ENCODE data around the gene SV2C.
A peak's percentile ranks its signal among the peaks of the same experiment; 100 is the strongest.
"Not testable (repeated sequence)": the region's sequence is repeated elsewhere in the genome, so short reads cannot be mapped to it uniquely, and the experiment has no call there.

The SV2C gene

DNA sequence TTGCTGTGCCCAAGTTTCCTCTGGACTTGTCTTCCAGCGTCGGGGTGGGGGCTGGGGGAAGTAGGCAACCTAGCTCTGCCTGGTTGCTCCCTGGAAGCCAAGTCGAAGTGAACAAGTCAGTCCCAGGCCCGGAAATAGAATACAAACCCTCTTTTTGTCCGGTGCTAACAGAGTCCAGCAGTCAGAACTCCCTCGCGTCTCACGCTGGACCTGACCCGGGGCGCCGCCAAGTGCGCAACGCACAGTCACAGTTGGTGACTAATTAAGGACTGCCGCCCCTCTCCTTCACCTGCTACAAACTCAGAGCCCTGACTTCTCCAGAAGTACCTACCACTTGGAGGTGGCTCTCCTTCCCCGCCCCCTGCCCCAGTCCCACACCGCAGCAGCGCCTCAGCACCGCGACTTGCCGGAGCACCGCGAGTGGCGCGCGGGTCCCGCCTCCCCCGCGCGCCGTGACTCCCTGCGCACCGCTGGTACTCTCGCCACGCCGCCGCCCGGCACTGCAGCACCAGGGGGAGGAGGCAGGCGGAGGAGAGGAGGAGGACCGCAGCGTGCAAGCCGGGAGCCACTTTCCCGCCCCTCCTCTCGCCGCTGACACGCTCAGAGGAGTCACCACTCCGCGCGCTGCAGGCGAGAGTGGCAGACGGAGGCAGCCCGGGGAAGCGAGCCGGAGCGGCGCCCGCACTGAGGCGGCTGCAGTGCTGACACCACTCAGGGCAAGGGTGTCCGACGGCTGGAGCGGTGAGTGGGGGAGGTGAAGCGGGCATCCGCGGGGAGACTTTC is at the start of gene SV2C:
Gene SV2C, plus strand, starts transcription at position 612 of the 783 bp plus-strand sequence. CDS start 48,368 bp downstream, outside the sequence.
- Mint-ChIP-seq H3K36me3 (no peaks in the 10 kb centered on the region), H3K9me3 (no peaks in the 10 kb centered on the region), H3K4me3 (peak within 1 kb of the TSS; percentile 79), H3K27ac (no peak within 1 kb of the TSS), H3K4me1 (peaks cover 13% of the 10 kb centered on the region), H3K27me3 (peaks cover 19% of the 10 kb centered on the region)
- ATAC-seq (ENCODE audit: low read depth) (peak; percentile 34), DNase-seq (ENCODE audit: low spot score in 2 of 2) (no peak)

GRCh38 chr5:76037736-76038151 is 45.4 kb upstream of the SV2C start:
- peak overlapping the region; percentile 74 for H3K4me3 Mint-ChIP-seq
- not testable (repeated sequence) for H3K9me3 Mint-ChIP-seq; H3K4me1 Mint-ChIP-seq; H3K27me3 Mint-ChIP-seq; H3K27ac Mint-ChIP-seq; DNase-seq (ENCODE audit: low spot score in 2 of 2); ATAC-seq (ENCODE audit: low read depth); H3K36me3 Mint-ChIP-seq

- H3K36me3 Mint-ChIP-seq, result no peaks in the 10 kb centered on the region
- ATAC-seq (ENCODE audit: low read depth) (no peak), DNase-seq (ENCODE audit: low spot score in 2 of 2) (no peak)
- peaks cover 8% of the 10 kb centered on the region for H3K27me3 Mint-ChIP-seq
- peaks cover 2% of the 10 kb centered on the region for H3K9me3 Mint-ChIP-seq
- peak overlapping the region; percentile 74 for H3K4me3 Mint-ChIP-seq
- no peak overlapping the region for H3K27ac Mint-ChIP-seq
- peaks cover 4% of the 10 kb centered on the region for H3K4me1 Mint-ChIP-seq
Measured at GRCh38 chr5:76038212-76038611, 45.0 kb upstream of the SV2C start.

GRCh38 chr5:76040806-76041205 is 42.4 kb upstream of the SV2C start:
- Mint-ChIP-seq H3K9me3 (no peaks in the 10 kb centered on the region), H3K4me1 (peaks cover 4% of the 10 kb centered on the region), H3K36me3 (no peaks in the 10 kb centered on the region), H3K4me3 (no peak overlapping the region), H3K27ac (no peak overlapping the region), H3K27me3 (peaks cover 5% of the 10 kb centered on the region)
- DNase-seq (ENCODE audit: low spot score in 2 of 2), result no peak
- ATAC-seq (ENCODE audit: low read depth), result no peak

DNA sequence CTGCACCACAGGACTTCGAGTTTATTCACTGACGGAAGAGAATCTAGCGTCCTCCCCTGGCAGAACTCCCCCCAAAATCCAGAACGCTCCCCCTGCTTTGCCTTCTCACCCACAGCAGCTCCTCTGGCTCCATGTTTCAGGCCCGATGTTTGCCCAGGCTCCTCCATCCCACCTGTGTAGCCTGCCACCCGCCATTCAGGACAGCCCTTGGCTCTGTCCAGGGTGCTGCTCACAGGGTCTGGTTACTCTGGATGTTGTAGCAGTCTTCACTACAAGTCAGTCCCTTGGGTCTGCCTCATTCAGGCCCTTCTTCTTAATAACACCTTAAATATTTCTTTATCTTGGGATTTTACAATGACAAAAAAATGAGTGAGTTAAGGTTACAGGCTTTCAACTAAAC is 41.3 kb upstream of the SV2C start:
- Mint-ChIP-seq H3K9me3 (no peaks in the 10 kb centered on the region), H3K4me1 (peaks cover 4% of the 10 kb centered on the region), H3K27me3 (peaks cover 9% of the 10 kb centered on the region), H3K36me3 (no peaks in the 10 kb centered on the region), H3K27ac (no peak overlapping the region), H3K4me3 (no peak overlapping the region)
- no peak for DNase-seq (ENCODE audit: low spot score in 2 of 2)
- no peak for ATAC-seq (ENCODE audit: low read depth)

DNA sequence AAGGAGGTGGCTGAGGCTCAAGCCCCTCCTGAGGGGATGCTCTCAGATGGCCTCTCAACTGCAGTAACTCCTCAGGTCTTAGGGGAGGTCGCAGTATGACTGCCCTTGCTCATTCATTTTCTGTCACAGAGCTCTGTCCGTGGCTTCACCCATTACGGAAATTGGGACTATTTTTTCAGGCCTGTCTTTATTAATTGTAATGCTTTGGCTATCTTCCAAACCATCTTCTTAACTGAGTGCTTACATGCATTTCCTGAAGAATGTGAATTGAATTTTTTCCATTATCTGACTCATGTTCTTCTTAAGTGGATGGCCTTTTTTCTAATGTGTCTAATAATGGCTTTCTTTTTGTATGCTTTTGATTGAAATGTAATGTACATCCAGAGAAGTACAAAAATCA is 36.4 kb upstream of the SV2C start:
- Mint-ChIP-seq H3K4me3 (no peak overlapping the region), H3K36me3 (no peaks in the 10 kb centered on the region), H3K4me1 (no peaks in the 10 kb centered on the region), H3K9me3 (peaks cover 5% of the 10 kb centered on the region), H3K27me3 (peaks cover 6% of the 10 kb centered on the region), H3K27ac (no peak overlapping the region)
- ATAC-seq (ENCODE audit: low read depth), result no peak
- DNase-seq (ENCODE audit: low spot score in 2 of 2), result no peak

DNA sequence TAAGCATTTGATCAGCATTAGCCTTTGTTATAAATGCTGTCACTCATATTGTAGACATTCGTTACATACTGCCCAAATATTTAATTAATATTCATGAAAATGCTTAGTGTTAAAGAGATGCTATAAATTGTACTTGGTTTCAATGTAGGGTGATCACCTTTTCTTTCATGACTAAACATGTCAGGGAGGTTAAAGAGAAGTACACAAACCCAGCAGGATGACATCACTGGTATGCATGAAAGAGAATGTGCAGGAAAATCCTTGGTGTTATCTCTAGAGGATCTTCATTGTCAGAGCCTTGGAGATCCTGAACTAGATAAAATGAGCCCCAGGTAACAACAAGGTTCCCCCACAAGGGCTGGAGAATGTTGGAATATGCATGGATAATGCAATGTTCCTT is 33.0 kb upstream of the SV2C start:
- H3K27ac Mint-ChIP-seq, result no peak overlapping the region
- no peaks in the 10 kb centered on the region for H3K36me3 Mint-ChIP-seq
- ATAC-seq (ENCODE audit: low read depth) (no peak), DNase-seq (ENCODE audit: low spot score in 2 of 2) (no peak)
- H3K9me3 Mint-ChIP-seq, result peaks cover 5% of the 10 kb centered on the region
- no peak overlapping the region for H3K4me3 Mint-ChIP-seq
- H3K27me3 Mint-ChIP-seq, result peaks cover 6% of the 10 kb centered on the region
- no peaks in the 10 kb centered on the region for H3K4me1 Mint-ChIP-seq

DNA sequence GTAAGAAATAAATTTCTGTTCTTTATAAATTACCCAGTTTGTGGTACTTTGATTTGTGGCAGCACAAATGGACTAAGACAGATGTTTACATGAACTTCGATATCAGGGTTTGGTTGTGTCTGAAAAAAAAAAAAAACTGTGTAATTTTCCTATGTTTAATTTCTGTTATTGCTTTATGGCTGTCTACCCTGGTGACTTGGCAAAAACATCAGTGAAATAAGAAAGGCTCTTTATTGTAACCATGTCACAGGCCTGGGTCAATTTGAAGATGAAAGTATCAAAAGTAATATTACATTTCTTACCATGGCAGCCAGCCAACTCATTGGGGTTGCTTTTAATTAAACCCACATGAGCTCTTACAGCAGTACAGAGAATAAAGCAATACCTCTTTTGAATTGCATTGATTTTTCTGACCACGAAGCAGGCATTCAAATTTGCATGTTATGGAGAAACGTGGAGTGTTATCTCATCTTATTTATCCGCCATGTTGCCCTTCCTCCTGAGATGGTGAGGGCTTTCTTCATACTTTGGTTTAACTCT is 20.6 kb upstream of the SV2C start:
- no peak overlapping the region for H3K27ac Mint-ChIP-seq
- DNase-seq (ENCODE audit: low spot score in 2 of 2), result no peak
- ATAC-seq (ENCODE audit: low read depth), result no peak
- H3K9me3 Mint-ChIP-seq, result no peaks in the 10 kb centered on the region
- peaks cover 2% of the 10 kb centered on the region for H3K27me3 Mint-ChIP-seq
- H3K4me1 Mint-ChIP-seq, result no peaks in the 10 kb centered on the region
- H3K36me3 Mint-ChIP-seq, result no peaks in the 10 kb centered on the region
- H3K4me3 Mint-ChIP-seq, result no peak overlapping the region

DNA sequence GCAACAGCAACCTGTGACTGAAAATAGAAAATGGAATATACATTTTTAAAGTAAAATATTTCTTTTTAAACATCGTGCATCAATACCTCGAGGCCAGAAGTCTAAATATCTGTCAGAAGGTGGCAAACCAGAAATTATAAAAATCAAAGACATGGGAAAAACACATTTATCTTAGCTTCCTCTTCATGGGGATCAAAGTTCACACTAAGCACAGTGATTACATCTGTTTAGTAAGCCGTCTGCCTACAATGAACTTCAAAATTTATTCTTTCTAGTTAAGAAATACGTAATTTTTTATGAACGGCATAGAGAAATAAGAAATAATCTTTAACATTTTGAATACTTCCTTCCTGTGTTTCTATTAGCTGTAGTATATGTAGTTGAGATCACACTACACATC is 17.9 kb upstream of the SV2C start:
- no peak overlapping the region for H3K4me3 Mint-ChIP-seq
- DNase-seq (ENCODE audit: low spot score in 2 of 2) (no peak), ATAC-seq (ENCODE audit: low read depth) (no peak)
- no peak overlapping the region for H3K27ac Mint-ChIP-seq
- peaks cover 5% of the 10 kb centered on the region for H3K27me3 Mint-ChIP-seq
- no peaks in the 10 kb centered on the region for H3K9me3 Mint-ChIP-seq
- no peaks in the 10 kb centered on the region for H3K36me3 Mint-ChIP-seq
- H3K4me1 Mint-ChIP-seq, result no peaks in the 10 kb centered on the region

GRCh38 chr5:76069061-76069735 is 14.0 kb upstream of the SV2C start:
- no peaks in the 10 kb centered on the region for H3K9me3 Mint-ChIP-seq
- no peak overlapping the region for H3K4me3 Mint-ChIP-seq
- H3K27ac Mint-ChIP-seq, result no peak overlapping the region
- H3K36me3 Mint-ChIP-seq, result no peaks in the 10 kb centered on the region
- DNase-seq (ENCODE audit: low spot score in 2 of 2) (no peak), ATAC-seq (ENCODE audit: low read depth) (no peak)
- H3K27me3 Mint-ChIP-seq, result peaks cover 16% of the 10 kb centered on the region
- no peaks in the 10 kb centered on the region for H3K4me1 Mint-ChIP-seq

GRCh38 chr5:76074487-76075065 is 8.6 kb upstream of the SV2C start:
- H3K4me1 Mint-ChIP-seq, result no peaks in the 10 kb centered on the region
- DNase-seq (ENCODE audit: low spot score in 2 of 2) (no peak), ATAC-seq (ENCODE audit: low read depth) (no peak)
- H3K27me3 Mint-ChIP-seq, result peaks cover 30% of the 10 kb centered on the region
- H3K27ac Mint-ChIP-seq, result no peak overlapping the region
- H3K9me3 Mint-ChIP-seq, result no peaks in the 10 kb centered on the region
- H3K4me3 Mint-ChIP-seq, result no peak overlapping the region
- no peaks in the 10 kb centered on the region for H3K36me3 Mint-ChIP-seq

- Mint-ChIP-seq H3K27ac (no peak overlapping the region), H3K4me1 (peaks cover 13% of the 10 kb centered on the region), H3K27me3 (peaks cover 22% of the 10 kb centered on the region), H3K36me3 (no peaks in the 10 kb centered on the region), H3K9me3 (no peaks in the 10 kb centered on the region), H3K4me3 (peak overlapping the region; percentile 64)
- DNase-seq (ENCODE audit: low spot score in 2 of 2) (no peak), ATAC-seq (ENCODE audit: low read depth) (no peak)
Measured at GRCh38 chr5:76081811-76082771, 1.1 kb upstream of the SV2C start.

All from memory B cell (primary cell).